Type B pancreatic cell (in vitro differentiated cells): ENCODE results near the gene CABCOCO1. TPM values are rescaled to one million over a fixed set of nuclear protein-coding genes. Genes with fewer than 3 reads are reported as not detected.

Experiments used
- DNase-seq: peaks from one replicate; pipeline ENCODE4 v3.0.0; 2021; ENCODE audit warnings: mixed read lengths; ENCODE audit not compliant: unreplicated experiment; ENCODE audit errors: extremely low spot score
- H3K27ac Mint-ChIP-seq: 2 replicates; pipeline ENCODE4 v1.8.0; 2021; ENCODE audit warnings: mild to moderate bottlenecking, mixed read lengths
- H3K27me3 Mint-ChIP-seq: 2 replicates; pipeline ENCODE4 v1.8.0; 2021; ENCODE audit warnings: mixed read lengths
- H3K36me3 Mint-ChIP-seq: 2 replicates; pipeline ENCODE4 v1.8.0; 2021; ENCODE audit warnings: mixed read lengths
- H3K4me1 Mint-ChIP-seq: one replicate; pipeline ENCODE4 v1.8.0; 2021; ENCODE audit warnings: mixed read lengths; ENCODE audit not compliant: unreplicated experiment
- H3K4me3 Mint-ChIP-seq: 2 replicates; pipeline ENCODE4 v1.8.0; 2021; ENCODE audit warnings: mild to moderate bottlenecking, mixed read lengths
- H3K9me3 Mint-ChIP-seq: 2 replicates; pipeline ENCODE4 v1.8.0; 2021; ENCODE audit warnings: mixed read lengths
- CTCF ChIP-seq: fragments of 200-600 bp; sonication (generic); conservative IDR thresholded peaks from 2 replicates; pipeline ENCODE4 v1.5.0; 2021; ENCODE audit warnings: antibody characterized with exemption, mild to moderate bottlenecking
- total RNA-seq: library from RNA; stranded (reverse); gene quantifications from 2 replicates; pipeline ENCODE4 v1.2.1, GENCODE V29; 2021; ENCODE audit warnings: low replicate concordance

The CABCOCO1 gene
- total RNA-seq, 1 donor from 2014 or later = not detected

- TF ChIP-seq CTCF = no peak
- Mint-ChIP-seq H3K9me3 (peaks cover 4% of the 10 kb centered on the region), H3K27me3 (no peaks in the 10 kb centered on the region), H3K4me1 (peaks cover 3% of the 10 kb centered on the region), H3K27ac (no peak overlapping the region), H3K4me3 (no peak overlapping the region), H3K36me3 (no peaks in the 10 kb centered on the region)
- no peak for DNase-seq
Observed at GRCh38 chr10:61801484-61801883, 138.8 kb downstream of the CABCOCO1 start.

DNA sequence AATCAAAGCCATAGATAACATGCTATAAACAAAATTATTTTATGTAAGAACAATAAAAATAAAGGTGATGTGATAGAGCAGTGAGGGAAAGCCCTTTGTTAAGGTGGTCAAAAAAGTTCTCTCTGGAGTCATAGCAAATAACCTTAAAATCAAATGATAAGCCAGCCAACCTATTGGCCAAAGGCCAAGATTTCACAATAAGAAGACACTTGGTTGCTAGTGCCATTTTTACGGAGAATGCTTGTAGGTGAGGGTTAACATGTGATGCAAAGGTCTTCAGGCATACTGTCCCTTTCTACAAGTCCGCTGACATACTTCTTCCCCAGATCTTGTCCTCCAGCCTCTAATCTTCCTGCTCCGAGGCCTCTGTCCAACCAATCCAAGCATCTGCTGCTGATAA, 140.5 kb downstream of the CABCOCO1 start:
- H3K4me3 Mint-ChIP-seq = no peak overlapping the region
- no peaks in the 10 kb centered on the region for H3K4me1 Mint-ChIP-seq
- H3K36me3 Mint-ChIP-seq = no peaks in the 10 kb centered on the region
- H3K27me3 Mint-ChIP-seq = no peaks in the 10 kb centered on the region
- H3K27ac Mint-ChIP-seq = no peak overlapping the region
- DNase-seq = no peak
- peaks cover 4% of the 10 kb centered on the region for H3K9me3 Mint-ChIP-seq
- TF ChIP-seq CTCF = no peak

GRCh38 chr10:61804414-61804813, 141.7 kb downstream of the CABCOCO1 start:
- H3K9me3 Mint-ChIP-seq = peaks cover 4% of the 10 kb centered on the region
- no peak overlapping the region for H3K27ac Mint-ChIP-seq
- no peaks in the 10 kb centered on the region for H3K4me1 Mint-ChIP-seq
- no peaks in the 10 kb centered on the region for H3K27me3 Mint-ChIP-seq
- no peaks in the 10 kb centered on the region for H3K36me3 Mint-ChIP-seq
- no peak for TF ChIP-seq CTCF
- no peak for DNase-seq
- H3K4me3 Mint-ChIP-seq = no peak overlapping the region

DNA sequence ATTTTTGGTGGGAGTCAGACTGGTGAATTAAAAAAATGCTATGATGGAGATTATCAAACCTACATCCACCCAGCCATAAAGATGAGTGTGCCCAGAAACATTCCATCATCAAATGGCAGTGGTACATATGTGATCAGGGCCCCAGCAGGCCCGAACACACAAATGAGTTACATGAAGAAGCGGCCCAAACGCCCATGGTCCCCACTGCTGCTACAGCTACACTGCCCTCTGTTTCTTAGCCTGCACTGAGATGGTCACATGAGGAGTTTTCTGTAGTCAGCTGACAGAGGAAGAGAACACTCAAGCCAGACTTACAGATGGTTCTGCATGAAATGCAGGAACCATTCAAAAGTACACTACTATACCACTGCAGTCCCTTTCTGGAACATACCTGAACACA, 142.4 kb downstream of the CABCOCO1 start:
- DNase-seq = no peak
- no peak for TF ChIP-seq CTCF
- no peaks in the 10 kb centered on the region for H3K36me3 Mint-ChIP-seq

GRCh38 chr10:61810263-61810662, 147.5 kb downstream of the CABCOCO1 start:
- Mint-ChIP-seq H3K27me3 (no peaks in the 10 kb centered on the region), H3K4me1 (peaks cover 9% of the 10 kb centered on the region), H3K27ac (no peak overlapping the region), H3K4me3 (no peak overlapping the region), H3K36me3 (no peaks in the 10 kb centered on the region), H3K9me3 (peaks cover 9% of the 10 kb centered on the region)
- TF ChIP-seq CTCF = no peak
- no peak for DNase-seq

More for the DNA sequence above, 142.4 kb downstream of the CABCOCO1 start:
- no peak overlapping the region for H3K4me3 Mint-ChIP-seq
- H3K27me3 Mint-ChIP-seq = no peaks in the 10 kb centered on the region
- H3K27ac Mint-ChIP-seq = no peak overlapping the region
- peaks cover 4% of the 10 kb centered on the region for H3K9me3 Mint-ChIP-seq
- no peaks in the 10 kb centered on the region for H3K4me1 Mint-ChIP-seq

GRCh38 chr10:61812052-61812721, 149.5 kb downstream of the CABCOCO1 start:
- H3K27me3 Mint-ChIP-seq = no peaks in the 10 kb centered on the region
- no peak for DNase-seq
- H3K9me3 Mint-ChIP-seq = peaks cover 7% of the 10 kb centered on the region
- peaks cover 9% of the 10 kb centered on the region for H3K4me1 Mint-ChIP-seq
- no peaks in the 10 kb centered on the region for H3K36me3 Mint-ChIP-seq
- no peak for TF ChIP-seq CTCF
- H3K27ac Mint-ChIP-seq = no peak overlapping the region
- no peak overlapping the region for H3K4me3 Mint-ChIP-seq
